ENCODE measurements around the gene MICU1.

GRCh38 chr10:72348282-72348681, 277.6 kb downstream of the MICU1 start:
- TF ChIP-seq MXI1 (IDR thresholded peaks at IDR 0.05; ENCODE audit: low read depth, low read length), result no peak
- TF ChIP-seq ZBTB33 (IDR thresholded peaks at IDR 0.05; ENCODE audit: borderline replicate concordance, low read depth), result no peak
